ENCODE data around the gene AAMDC. TPM values are rescaled to one million over a fixed set of nuclear protein-coding genes. Genes with fewer than 3 reads are reported as not detected.

The AAMDC gene
- total and polyA plus RNA-seq, 2 donors (not counting 1 experiment from before 2014, with no cell fraction given): 1.9 to 7.5 TPM

DNA sequence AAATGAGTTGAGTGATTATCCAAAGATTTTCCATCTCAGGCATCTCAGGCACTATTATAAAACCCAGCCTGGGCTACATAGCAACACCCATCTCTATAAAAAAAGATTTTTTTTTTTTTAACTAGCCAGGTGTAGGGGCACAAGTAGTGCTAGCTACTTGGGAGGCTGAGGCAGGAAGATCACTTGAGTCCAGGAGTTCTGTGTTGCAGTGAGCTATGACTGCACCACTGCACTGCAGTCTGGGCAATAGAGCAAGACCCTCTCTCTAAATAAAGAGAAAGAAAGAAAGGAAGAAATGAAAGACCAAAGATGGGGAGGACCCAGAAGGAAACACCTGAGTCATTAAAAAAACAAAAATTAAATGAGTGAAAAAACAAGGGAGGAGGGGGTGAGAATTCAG lies 14.5 kb upstream of the AAMDC start:
- intact Hi-C loops (cut with micrococcal nuclease): no loop called here
- H3K9me3 Mint-ChIP-seq (ENCODE audit: insufficient read depth): no peaks in the 10 kb centered on the region

DNA sequence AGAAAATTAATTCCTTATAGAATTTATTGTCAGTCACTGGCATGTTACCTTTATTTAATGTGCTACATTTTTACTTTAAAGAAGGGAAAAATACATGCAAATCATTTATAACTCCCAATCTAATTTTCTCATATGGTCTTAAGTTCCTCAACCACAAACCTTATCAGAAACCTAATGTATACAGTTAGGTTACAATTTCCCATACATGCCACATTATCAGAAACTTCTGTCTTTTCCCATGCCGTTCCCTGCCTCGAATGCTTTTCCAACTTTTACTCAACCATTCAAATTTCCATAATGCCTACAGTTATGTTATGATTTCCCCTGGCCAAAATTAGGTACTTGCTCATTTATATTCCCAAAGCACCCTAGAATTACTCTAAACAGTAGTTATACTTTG lies 14.0 kb upstream of the AAMDC start:
- no peak overlapping the region for H2AFZ ChIP-seq (ENCODE audit: insufficient read depth, low read depth, low read length, poor library complexity, severe bottlenecking)
- no peaks in the 10 kb centered on the region for H3K27me3 ChIP-seq (replicated peaks in 1 of 4; ENCODE audit: control extremely low read depth in 1 of 4, control insufficient read depth in 3 of 4, insufficient read depth in 4 of 4, low read length in 3 of 4)
- no CpG with 5 or more reads among the region's 2 CpGs for WGBS (ENCODE audit: insufficient coverage)
- no peak overlapping the region for H3K4me2 ChIP-seq (replicated peaks; ENCODE audit: low read depth, low read length, poor library complexity, severe bottlenecking)
- ChIA-PET POLR2A (no interaction called here), CTCF (no interaction called here)
- Mint-ChIP-seq H3K4me1 (peaks cover 48% of the 10 kb centered on the region), H3K4me3 (no peak overlapping the region), H3K27ac (no peak overlapping the region), H3K9me3 (ENCODE audit: insufficient read depth) (no peaks in the 10 kb centered on the region), H3K27me3 (no peaks in the 10 kb centered on the region)
- H3K79me2 ChIP-seq (ENCODE audit: control insufficient read depth, insufficient read depth, low read length): peaks cover 100% of the 10 kb centered on the region
- no peak overlapping the region for H3K27ac ChIP-seq (ENCODE audit: low read length in 2 of 2)
- ATAC-seq (ENCODE audit: low read depth): no peak
- H3K9ac ChIP-seq (ENCODE audit: low read length): no peak overlapping the region
- peaks cover 98% of the 10 kb centered on the region for H4K20me1 ChIP-seq (ENCODE audit: control insufficient read depth, insufficient read depth, low read length, poor library complexity, severe bottlenecking)
- H3K9me3 ChIP-seq (ENCODE audit: control extremely low read depth in 1 of 3, control insufficient read depth in 2 of 3, insufficient read depth in 1 of 3, low read length in 2 of 3): no peaks in the 10 kb centered on the region
- TF ChIP-seq EZH2 (IDR thresholded peaks at IDR 0.05; ENCODE audit: borderline replicate concordance, insufficient read depth, low read depth, low read length, poor library complexity, severe bottlenecking): no peak
- TF ChIP-seq, protein P1, sequence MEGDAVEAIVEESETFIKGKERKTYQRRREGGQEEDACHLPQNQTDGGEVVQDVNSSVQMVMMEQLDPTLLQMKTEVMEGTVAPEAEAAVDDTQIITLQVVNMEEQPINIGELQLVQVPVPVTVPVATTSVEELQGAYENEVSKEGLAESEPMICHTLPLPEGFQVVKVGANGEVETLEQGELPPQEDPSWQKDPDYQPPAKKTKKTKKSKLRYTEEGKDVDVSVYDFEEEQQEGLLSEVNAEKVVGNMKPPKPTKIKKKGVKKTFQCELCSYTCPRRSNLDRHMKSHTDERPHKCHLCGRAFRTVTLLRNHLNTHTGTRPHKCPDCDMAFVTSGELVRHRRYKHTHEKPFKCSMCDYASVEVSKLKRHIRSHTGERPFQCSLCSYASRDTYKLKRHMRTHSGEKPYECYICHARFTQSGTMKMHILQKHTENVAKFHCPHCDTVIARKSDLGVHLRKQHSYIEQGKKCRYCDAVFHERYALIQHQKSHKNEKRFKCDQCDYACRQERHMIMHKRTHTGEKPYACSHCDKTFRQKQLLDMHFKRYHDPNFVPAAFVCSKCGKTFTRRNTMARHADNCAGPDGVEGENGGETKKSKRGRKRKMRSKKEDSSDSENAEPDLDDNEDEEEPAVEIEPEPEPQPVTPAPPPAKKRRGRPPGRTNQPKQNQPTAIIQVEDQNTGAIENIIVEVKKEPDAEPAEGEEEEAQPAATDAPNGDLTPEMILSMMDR (IDR thresholded peaks at IDR 0.05): no peak
- intact Hi-C loops (cut with micrococcal nuclease): no loop called here
- H3K4me1 ChIP-seq (ENCODE audit: control insufficient read depth in 2 of 2, insufficient read depth in 2 of 2, low read length in 2 of 2): peaks cover 0 to 18% of the 10 kb centered on the region in 2 donors
- H3K4me3 ChIP-seq (ENCODE audit: control extremely low read depth in 1 of 5, extremely low read depth in 1 of 5, insufficient read depth in 1 of 5, low read depth in 2 of 5, low read length in 4 of 5): no peak overlapping the region
- DNase-seq: no peak
- H3K36me3 ChIP-seq (replicated peaks in 1 of 2; ENCODE audit: control extremely low read depth in 1 of 2, control insufficient read depth in 1 of 2, extremely low read depth in 1 of 2, insufficient read depth in 2 of 2, low read length in 1 of 2): peaks cover 2 to 23% of the 10 kb centered on the region in 2 experiments

More for the DNA sequence above, 14.5 kb upstream of the AAMDC start:
- Histone ChIP-seq H4K20me1 (ENCODE audit: control insufficient read depth, insufficient read depth, low read length, poor library complexity, severe bottlenecking) (peaks cover 99% of the 10 kb centered on the region), H3K4me1 (ENCODE audit: control insufficient read depth in 2 of 2, insufficient read depth in 2 of 2, low read length in 2 of 2) (peaks cover 0 to 18% of the 10 kb centered on the region in 2 donors), H3K79me2 (ENCODE audit: control insufficient read depth, insufficient read depth, low read length) (peaks cover 100% of the 10 kb centered on the region), H3K4me2 (replicated peaks; ENCODE audit: low read depth, low read length, poor library complexity, severe bottlenecking) (no peak overlapping the region), H3K27ac (ENCODE audit: low read length in 2 of 2) (peak overlapping the region in 1 of 2 donors; percentile 12), H3K9ac (ENCODE audit: low read length) (no peak overlapping the region), H3K36me3 (replicated peaks in 1 of 2; ENCODE audit: control extremely low read depth in 1 of 2, control insufficient read depth in 1 of 2, extremely low read depth in 1 of 2, insufficient read depth in 2 of 2, low read length in 1 of 2) (peaks cover 2 to 24% of the 10 kb centered on the region in 2 experiments), H2AFZ (ENCODE audit: insufficient read depth, low read depth, low read length, poor library complexity, severe bottlenecking) (no peak overlapping the region), H3K4me3 (ENCODE audit: control extremely low read depth in 1 of 5, extremely low read depth in 1 of 5, insufficient read depth in 1 of 5, low read depth in 2 of 5, low read length in 4 of 5) (no peak overlapping the region), H3K27me3 (replicated peaks in 1 of 4; ENCODE audit: control extremely low read depth in 1 of 4, control insufficient read depth in 3 of 4, insufficient read depth in 4 of 4, low read length in 3 of 4) (no peaks in the 10 kb centered on the region), H3K9me3 (ENCODE audit: control extremely low read depth in 1 of 3, control insufficient read depth in 2 of 3, insufficient read depth in 1 of 3, low read length in 2 of 3) (no peaks in the 10 kb centered on the region)
- peak overlapping the region; percentile 10 for H3K4me3 Mint-ChIP-seq
- DNase-seq (no peak), ATAC-seq (ENCODE audit: low read depth) (no peak)
- H3K27ac Mint-ChIP-seq: no peak overlapping the region
- peaks cover 50% of the 10 kb centered on the region for H3K4me1 Mint-ChIP-seq
- CTCF ChIA-PET: no interaction called here
- POLR2A ChIA-PET: no interaction called here
- no peak for TF ChIP-seq EZH2 (IDR thresholded peaks at IDR 0.05; ENCODE audit: borderline replicate concordance, insufficient read depth, low read depth, low read length, poor library complexity, severe bottlenecking)
- TF ChIP-seq, protein P1 (IDR thresholded peaks at IDR 0.05): no peak
- H3K27me3 Mint-ChIP-seq: no peaks in the 10 kb centered on the region
